ENCODE results near the gene PTGDR. TPM values are rescaled to one million over a fixed set of nuclear protein-coding genes. Genes with fewer than 3 reads are reported as not detected.

Gene PTGDR
- total and polyA plus RNA-seq, 3 donors from 2014 or later = 0.16 to 1.3 (median 0.54) TPM

GRCh38 chr14:52227619-52228222, 39.8 kb upstream of the PTGDR start:
- Histone ChIP-seq H3K27ac (no peak overlapping the region), H3K9me3 (no peaks in the 10 kb centered on the region), H3K36me3 (ENCODE audit: low read depth, missing control alignments) (no peaks in the 10 kb centered on the region), H3K27me3 (no peaks in the 10 kb centered on the region), H3K4me3 (no peak overlapping the region), H3K4me1 (no peaks in the 10 kb centered on the region)
- TF ChIP-seq POLR2A (IDR thresholded peaks at IDR 0.05) = no peak
- TF ChIP-seq CTCF (IDR thresholded peaks at IDR 0.05) = no peak
- intact Hi-C loops (cut with DNase I; ENCODE audit: low total_unique reads) = no loop called here
- 61 to 75% methylated on average over 7 of the region's 7 CpGs for WGBS, 2 donors
- DNase-seq = no peak

- intact Hi-C loops (cut with DNase I; ENCODE audit: low total_unique reads) = no loop called here
- no peaks in the 10 kb centered on the region for H3K4me1 ChIP-seq
- no peaks in the 10 kb centered on the region for H3K36me3 ChIP-seq (ENCODE audit: low read depth, missing control alignments)
- H3K9me3 ChIP-seq = no peaks in the 10 kb centered on the region
- TF ChIP-seq CTCF (IDR thresholded peaks at IDR 0.05) (no peak), POLR2A (IDR thresholded peaks at IDR 0.05) (no peak)
- H3K4me3 ChIP-seq = no peak overlapping the region
- H3K27me3 ChIP-seq = no peaks in the 10 kb centered on the region
- no peak overlapping the region for H3K27ac ChIP-seq
- 74 to 79% methylated on average over 2 of the region's 2 CpGs for WGBS, 2 donors
- DNase-seq = no peak
Observed at GRCh38 chr14:52233693-52234092, 33.8 kb upstream of the PTGDR start.

GRCh38 chr14:52235434-52235833, 32.1 kb upstream of the PTGDR start:
- TF ChIP-seq CTCF (IDR thresholded peaks at IDR 0.05) (no peak), POLR2A (IDR thresholded peaks at IDR 0.05) (no peak)
- no peak for DNase-seq
- Histone ChIP-seq H3K36me3 (ENCODE audit: low read depth, missing control alignments) (no peaks in the 10 kb centered on the region), H3K4me3 (no peak overlapping the region), H3K27ac (no peak overlapping the region), H3K27me3 (no peaks in the 10 kb centered on the region), H3K4me1 (no peaks in the 10 kb centered on the region), H3K9me3 (no peaks in the 10 kb centered on the region)
- WGBS, 2 donors = 73 to 77% methylated on average over 2 of the region's 2 CpGs
- intact Hi-C loops (cut with DNase I; ENCODE audit: low total_unique reads) = no loop called here

GRCh38 chr14:52235866-52236510, 31.5 kb upstream of the PTGDR start:
- H3K36me3 ChIP-seq (ENCODE audit: low read depth, missing control alignments) = no peaks in the 10 kb centered on the region
- no peak overlapping the region for H3K27ac ChIP-seq
- no peak for TF ChIP-seq POLR2A (IDR thresholded peaks at IDR 0.05)
- TF ChIP-seq CTCF (IDR thresholded peaks at IDR 0.05) = no peak
- intact Hi-C loops (cut with DNase I; ENCODE audit: low total_unique reads) = no loop called here
- no peaks in the 10 kb centered on the region for H3K9me3 ChIP-seq
- no peaks in the 10 kb centered on the region for H3K4me1 ChIP-seq
- no peaks in the 10 kb centered on the region for H3K27me3 ChIP-seq
- DNase-seq = no peak
- 76 to 77% methylated on average over 7 of the region's 7 CpGs for whole genome bisulfite sequencing, 2 donors
- no peak overlapping the region for H3K4me3 ChIP-seq

GRCh38 chr14:52238682-52239081, 28.8 kb upstream of the PTGDR start:
- Histone ChIP-seq H3K9me3 (no peaks in the 10 kb centered on the region), H3K4me1 (no peaks in the 10 kb centered on the region), H3K27ac (no peak overlapping the region), H3K27me3 (no peaks in the 10 kb centered on the region), H3K36me3 (ENCODE audit: low read depth, missing control alignments) (no peaks in the 10 kb centered on the region), H3K4me3 (no peak overlapping the region)
- DNase-seq = no peak
- WGBS, 2 donors = 59 to 66% methylated on average over 1 of the region's 1 CpG
- intact Hi-C loops (cut with DNase I; ENCODE audit: low total_unique reads) = no loop called here
- TF ChIP-seq POLR2A (IDR thresholded peaks at IDR 0.05) (no peak), CTCF (IDR thresholded peaks at IDR 0.05) (no peak)
